DMS 273 treated with DMSO at 0.1 percent for 48 hours (cell line): Measurements from ENCODE around the gene AADACL3.
"Not testable (repeated sequence)": the region's sequence is repeated elsewhere in the genome, so short reads cannot be mapped to it uniquely, and the experiment has no call there.

ENCODE experiments used
- DNase-seq: peaks from one replicate; lab custom pipeline; 2025; lab: John Stamatoyannopoulos, UW

Gene AADACL3

GRCh38 chr1:12714710-12715475, 1.0 kb upstream of the AADACL3 start:
- no peak for DNase-seq

DNA sequence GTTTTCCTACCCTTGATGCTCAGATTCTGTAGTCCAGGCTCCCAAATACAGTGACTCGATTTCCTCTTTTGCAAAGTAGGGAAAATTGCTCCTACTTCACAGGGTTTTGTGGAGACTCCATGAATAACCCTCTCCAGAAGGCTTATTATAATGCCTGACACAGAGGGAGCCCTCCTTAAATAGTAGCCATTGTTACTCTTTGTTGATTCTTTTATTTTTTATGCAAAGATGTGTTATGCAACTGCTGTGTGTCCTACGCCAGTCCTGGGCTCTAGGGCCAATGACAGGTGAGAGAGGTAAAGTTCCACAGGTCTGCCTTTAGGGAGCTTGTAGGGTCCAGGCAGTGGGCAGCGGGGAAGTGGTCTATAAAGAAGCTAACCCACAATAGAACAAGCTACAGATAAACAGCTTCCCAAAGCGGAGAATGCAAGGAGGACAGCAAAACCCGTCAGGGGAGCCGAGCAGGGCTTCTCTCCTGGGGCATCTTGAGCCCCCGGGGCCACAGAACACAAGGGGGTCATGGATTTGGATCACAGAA, 1.5 kb downstream of the AADACL3 start:
- no peak for DNase-seq

- DNase-seq = no peak
Observed at GRCh38 chr1:12722626-12723025, 6.7 kb downstream of the AADACL3 start.

- DNase-seq = no peak
Observed at GRCh38 chr1:12728391-12728790, 12.5 kb downstream of the AADACL3 start.

GRCh38 chr1:12730156-12730555, 14.2 kb downstream of the AADACL3 start:
- no peak for DNase-seq

DNA sequence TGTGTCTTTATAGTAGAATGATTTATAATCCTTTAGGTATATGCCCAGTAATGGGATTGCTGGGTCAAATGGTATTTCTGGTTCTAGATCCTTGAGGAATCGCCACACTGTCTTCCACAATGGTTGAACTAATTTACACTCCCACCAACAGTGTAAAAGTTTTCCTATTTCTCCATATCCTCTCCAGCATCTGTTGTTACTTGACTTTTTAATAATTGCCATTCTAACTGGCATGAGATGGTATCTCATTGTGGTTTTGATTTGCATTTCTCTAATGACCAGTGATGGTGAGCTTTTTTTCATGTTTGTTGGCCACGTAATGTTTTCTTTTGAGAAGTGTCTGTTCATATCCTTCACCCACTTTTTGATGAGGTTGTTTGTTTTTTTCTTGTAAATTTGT, 15.2 kb downstream of the AADACL3 start:
- not testable (repeated sequence) for DNase-seq

DNA sequence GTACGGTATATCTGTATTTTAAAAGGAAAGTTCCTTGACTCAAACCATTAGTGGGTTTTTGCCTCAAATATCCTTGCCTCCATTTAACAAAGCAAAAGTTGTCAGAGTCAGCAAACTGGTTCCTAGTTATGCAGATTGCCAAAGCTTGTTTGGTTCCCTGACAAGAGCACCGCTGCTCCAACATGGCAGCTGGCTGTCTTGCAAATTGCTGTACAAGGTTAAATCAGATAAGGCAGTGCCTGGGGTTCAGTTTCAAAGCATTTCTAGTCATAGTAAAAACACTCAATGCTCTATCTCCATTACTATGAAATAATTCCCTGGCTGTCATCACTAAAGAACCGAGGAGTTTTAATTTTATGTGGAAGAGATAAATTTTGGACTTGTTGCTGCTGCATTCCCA, 18.7 kb downstream of the AADACL3 start:
- no peak for DNase-seq

- DNase-seq = no peak
Observed at GRCh38 chr1:12738934-12739333, 23.0 kb downstream of the AADACL3 start.

- no peak for DNase-seq
Observed at GRCh38 chr1:12739613-12740012, 23.7 kb downstream of the AADACL3 start.

DNA sequence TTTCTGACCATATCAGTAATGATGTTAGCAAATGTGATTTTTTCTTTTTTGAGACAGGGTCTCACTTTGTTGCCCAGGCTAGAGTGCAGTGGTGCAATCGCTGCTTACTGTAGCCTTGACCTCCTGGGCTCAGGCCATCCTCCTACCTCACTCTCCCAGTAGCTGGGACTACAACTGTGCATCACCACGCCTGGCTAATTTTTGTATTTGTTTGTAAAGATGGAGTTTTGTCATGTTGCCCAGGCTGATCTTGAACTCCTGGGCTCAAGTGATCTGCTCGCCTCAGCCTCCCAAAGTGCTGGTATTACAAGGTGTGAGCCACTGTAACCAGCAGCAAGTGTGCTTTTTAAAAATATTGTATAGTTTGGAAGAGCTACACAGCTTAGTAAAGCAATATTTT, 26.0 kb downstream of the AADACL3 start:
- no peak for DNase-seq

DNA sequence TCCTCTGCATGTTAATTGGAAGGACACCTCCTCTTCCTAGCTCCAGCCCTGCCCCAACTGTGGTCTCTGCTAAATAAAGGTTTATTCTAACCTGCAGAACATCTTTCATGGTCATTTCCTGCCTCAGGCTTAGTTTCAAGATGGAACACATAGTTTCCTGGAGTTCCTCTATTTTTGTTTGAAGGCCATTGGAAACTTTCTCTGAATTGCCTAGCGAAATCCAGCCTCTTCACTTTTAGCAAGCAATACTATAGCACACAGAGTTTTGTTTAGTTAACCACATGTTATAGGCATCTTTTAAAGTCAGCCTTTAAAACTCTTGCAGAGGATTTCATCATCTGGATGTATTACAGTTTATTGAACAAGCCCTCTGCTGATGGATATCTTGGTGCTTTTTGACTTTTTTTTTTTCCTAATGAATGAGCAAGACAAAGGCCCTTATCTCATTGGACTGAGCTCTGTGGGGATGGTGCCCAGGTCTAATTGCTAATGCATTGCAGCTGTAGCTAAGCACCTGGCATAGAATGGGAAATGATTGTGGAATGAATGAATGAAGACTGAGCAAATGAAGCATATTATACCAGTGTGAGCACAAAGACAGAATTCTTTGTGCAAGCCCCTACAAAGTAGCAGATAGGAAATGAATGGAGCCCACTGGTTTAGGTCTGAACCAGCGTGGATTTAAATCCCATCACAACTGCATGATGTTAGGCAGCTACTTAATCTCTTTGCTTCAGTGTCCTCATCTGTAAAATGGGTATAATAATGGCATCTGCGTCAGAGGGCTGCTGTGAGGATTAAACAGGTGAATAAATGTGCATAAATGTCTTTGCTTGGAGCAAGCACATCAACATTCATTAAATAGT, 29.4 kb downstream of the AADACL3 start:
- DNase-seq = no peak

DNA sequence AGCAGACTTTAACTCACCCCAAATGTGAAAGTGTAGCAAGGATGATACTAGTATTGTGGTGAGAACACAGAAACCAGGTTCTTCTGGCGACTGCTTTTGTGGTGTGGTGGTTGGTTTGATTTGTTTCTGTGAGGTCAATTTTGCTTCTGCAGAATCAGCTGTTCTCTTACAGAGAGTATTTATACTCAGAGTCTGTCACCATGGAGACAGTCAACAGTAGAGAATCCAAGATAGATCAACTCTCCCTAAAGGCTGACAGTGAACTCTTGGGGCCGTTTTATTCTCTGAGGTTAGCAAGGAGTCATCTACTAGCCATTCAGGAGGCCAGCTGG, 30.0 kb downstream of the AADACL3 start, which contains the start of gene CFAP107:
Gene CFAP107, plus strand, starts transcription at position 209 of the 332 bp plus-strand sequence. CDS start 231 bp downstream, outside the sequence.
- no peak for DNase-seq

DNA sequence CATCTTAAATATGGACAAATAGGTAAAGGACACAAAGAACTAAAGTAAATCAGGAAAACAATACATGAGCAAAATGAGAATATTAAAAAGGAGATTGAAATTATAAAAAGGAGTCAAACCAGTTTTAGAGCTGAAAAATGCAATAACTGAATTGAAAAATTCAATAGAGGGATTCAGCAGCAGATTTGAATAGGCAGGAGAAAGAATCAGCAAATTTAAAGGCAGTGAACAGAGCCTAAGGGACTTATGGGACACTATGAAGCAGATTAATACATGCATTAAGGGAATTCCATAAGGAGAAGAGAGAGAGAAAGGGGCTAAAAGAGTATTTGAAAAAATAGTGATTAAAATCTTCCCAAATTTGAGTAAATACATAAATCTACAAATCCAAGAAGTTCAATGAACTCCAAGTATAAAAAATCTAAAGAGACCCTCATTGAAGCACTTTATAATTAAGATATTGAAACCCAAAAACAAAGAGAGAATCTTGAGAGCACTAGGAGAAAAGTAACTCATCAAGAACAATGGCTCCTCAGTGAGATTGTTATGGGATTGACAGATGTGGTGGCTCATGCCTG, 33.0 kb downstream of the AADACL3 start:
- DNase-seq = no peak

DNA sequence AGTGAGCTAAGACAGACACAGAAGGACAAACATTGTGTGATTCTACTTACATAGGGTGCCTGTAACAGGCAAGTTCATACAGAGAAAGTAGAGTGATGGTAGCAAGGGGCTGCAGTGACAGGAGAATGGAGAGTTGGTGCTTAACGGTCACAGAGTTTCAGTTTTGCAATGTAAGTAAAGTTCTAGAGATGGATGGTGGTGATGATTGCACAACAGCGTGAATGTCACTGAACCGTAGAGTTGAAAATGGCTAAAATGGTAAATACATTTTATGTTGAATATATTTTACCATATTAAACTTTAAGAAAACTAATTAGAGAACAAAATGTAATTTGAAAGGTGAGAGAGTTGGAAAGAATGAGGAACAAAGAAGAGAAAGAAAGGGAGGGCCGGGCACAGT, 38.8 kb downstream of the AADACL3 start:
- DNase-seq = no peak

DNA sequence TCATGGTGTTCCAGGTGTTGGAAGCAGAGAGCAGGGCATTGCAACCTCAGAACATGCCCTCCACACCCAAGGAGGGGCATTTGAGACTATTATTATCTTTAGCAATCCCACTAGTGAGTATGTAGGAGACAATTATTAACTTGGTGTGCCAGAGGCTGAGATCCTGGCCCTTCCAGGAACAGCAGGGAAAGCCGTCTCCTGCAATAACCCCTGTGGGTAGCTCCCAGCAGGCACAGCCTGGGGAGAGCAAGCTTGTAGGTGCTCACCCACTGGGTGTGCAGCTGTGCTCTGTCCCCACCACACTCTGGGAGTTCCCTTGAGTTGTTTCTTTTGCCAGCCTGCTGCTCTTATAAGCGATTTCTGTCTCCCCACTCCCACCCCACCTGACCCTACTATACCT, 40.4 kb downstream of the AADACL3 start:
- no peak for DNase-seq

DNA sequence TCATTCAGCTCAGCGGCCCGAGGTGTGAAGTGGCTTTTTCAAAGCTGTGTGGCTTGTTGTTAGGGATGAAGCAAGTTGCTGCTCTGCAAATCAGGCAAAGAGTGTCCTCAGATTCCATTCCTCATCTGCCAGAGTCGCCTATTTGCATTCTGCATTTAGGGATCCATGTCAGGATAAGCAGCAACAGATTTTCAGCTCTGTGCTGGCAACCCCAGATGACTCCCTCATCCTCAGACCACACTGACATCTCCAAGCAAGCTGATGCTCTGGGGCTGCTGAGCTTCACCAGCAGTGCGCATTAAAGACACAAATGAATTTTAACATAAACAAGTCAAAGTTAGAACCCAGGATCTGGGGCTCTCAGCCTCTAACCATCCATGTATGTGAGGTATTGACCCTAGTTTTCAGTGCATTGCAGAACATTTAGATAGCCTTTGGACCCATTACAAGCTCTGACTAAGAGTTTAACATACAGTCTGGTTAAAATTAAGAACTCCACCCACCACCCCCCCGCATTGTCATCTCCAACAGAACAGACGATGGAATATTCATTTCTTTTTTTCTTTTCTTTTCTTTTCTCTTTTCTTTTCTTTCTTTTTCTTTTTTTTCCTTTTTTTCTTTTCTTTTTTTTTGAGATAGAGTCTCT, 41.0 kb downstream of the AADACL3 start:
- no peak for DNase-seq

DNA sequence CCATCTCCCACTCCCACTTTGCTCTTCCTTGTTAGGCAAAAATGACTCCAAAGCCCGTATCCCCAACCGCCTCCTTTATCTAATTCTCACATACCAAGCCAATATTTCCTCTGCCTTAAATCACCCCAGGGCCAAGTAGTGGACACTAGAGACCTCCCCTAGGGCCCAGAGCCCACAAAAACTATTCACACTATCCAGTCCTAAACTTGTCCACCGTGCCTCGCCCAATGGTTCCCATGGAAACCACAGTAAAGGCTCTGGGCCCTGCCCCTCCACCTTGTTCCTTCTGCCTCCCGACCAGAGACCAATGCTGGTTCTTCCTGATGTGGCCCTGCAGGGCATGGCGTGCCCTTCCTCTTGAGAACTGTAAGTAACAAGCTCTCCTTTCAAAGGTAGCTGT, 41.9 kb downstream of the AADACL3 start:
- no peak for DNase-seq

DNA sequence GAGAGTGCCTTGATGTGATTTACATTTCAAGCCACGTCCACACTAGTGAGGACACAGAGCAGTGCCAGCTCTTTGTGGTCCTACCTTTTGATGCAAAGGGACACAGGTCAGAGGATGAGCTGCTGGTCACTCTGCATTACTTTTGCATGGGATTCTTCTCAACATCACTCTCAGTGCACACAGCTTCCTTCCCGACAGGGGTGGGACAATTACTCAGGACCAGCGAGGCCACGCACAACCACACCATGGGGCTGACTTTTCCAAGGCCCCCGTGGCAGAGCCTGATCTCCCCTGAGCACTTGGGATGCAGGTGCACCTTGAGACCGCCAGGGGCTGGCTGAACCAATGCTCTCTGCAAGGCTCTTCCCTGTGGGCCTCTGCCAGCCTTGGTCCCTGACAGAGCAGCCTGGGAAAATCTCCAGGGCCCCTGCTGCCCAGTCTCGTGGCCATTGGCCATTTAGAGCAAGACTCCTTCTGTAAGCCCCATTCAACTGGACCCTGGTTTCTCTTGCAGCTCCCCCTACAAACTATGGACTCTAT, 44.4 kb downstream of the AADACL3 start:
- no peak for DNase-seq

DNA sequence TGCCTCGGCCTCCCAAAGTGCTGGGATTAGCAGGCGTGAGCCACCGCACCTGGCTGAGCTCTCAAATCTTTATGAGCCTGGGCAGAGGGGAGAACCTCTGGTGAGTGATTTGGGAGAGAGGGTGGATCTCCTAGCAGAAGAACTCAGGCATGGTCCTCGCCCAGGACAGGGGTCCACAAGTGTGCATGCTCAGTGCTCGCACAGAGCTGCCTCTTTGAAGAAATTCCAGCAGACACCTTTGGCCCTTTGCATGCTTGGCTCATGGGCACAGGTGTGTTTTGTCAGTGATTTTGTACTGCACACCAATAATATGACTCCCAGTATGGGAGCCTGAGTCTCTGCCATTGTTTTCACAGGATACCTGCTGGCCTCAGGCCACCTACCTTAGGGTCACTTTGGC, 45.9 kb downstream of the AADACL3 start:
- no peak for DNase-seq

DNA sequence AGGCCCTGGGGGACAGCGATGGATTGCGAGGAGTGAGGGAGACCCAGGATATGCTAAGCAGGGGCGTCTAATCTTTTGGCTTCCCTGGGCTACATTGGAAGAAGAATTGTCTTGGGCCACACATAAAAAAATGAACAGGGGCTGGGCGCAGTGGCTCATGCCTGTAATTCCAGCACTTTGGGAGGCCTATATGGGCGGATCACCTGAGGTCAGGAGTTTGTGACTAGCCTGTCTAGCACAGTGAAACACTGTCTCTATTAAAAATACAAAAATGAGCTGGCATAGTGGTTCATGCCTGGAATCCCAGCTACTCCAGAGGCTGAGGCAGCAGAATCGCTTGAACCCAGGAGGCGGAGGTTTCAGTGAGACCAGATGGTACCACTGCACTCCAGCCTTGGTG, 46.9 kb downstream of the AADACL3 start:
- no peak for DNase-seq

GRCh38 chr1:12763479-12763878, 47.6 kb downstream of the AADACL3 start:
- DNase-seq = no peak

DNA sequence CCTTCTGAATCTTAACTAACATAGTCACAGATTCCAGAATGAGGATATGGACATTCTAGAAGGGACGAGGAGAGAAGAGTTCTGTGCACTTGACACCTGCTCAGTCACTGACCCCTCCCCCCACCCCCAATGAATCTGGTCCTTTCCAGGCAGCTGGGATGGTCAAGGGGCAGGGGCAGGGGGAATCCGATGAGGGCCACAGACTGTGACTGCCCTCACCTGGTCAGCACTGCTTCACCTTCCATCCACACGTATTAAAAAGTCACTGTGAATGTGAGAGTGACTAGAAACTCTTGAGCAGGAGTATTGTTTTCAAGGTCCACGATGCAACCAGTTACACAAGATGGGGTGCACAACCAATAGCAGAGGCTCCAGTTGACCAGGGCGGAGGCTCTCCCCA, 48.1 kb downstream of the AADACL3 start:
- no peak for DNase-seq
